PC-9 (cell line): Measurements from ENCODE around the gene RDH11. TPM values are rescaled to one million over a fixed set of nuclear protein-coding genes. Genes with fewer than 3 reads are reported as not detected.

Source experiments
- BruUV-seq: library from RNA; stranded (reverse); fragments of 400-500 nt; replicated peaks from 2 replicates; lab custom pipeline; 2021; lab: Mats Ljungman, UMichigan
- CTCF ChIA-PET: fragments of 300-600 bp; sonication (Branson Sonifier 250); formaldehyde crosslinking; loops from one replicate; lab custom pipeline; 2022; ENCODE audit warnings: antibody characterized with exemption; lab: Charles Lee
- POLR2A ChIA-PET: fragments of 300-600 bp; sonication (Branson Sonifier 250); formaldehyde crosslinking; loops from one replicate; lab custom pipeline; 2022; ENCODE audit warnings: antibody characterized with exemption; ENCODE audit not compliant: unreplicated experiment; lab: Charles Lee
- DNase-seq, 2 experiments: peaks; one replicate each; pipeline versions ENCODE4 v3.0.0 to v3.0.0-alpha.2; 2015 to 2022; ENCODE audit warnings: mixed read lengths in 1 of 2
- H2AFZ ChIP-seq: fragments of 200-600 bp; sonication (generic); 2 replicates; pipeline ENCODE4 v1.8.1; 2017; ENCODE audit warnings: antibody characterized with exemption
- H3F3A ChIP-seq: fragments of 200-600 bp; sonication (generic); 2 replicates; pipeline ENCODE4 v1.8.1; 2017; ENCODE audit warnings: antibody characterized with exemption, mild to moderate bottlenecking, low read depth; ENCODE audit not compliant: insufficient read depth
- H3K27ac ChIP-seq: fragments of 200-600 bp; sonication (generic); 2 replicates; pipeline ENCODE4 v1.6.1; 2016; ENCODE audit warnings: mixed run types
- H3K27me3 ChIP-seq: fragments of 200-600 bp; sonication (generic); 2 replicates; pipeline ENCODE4 v1.6.1; 2016; ENCODE audit warnings: low read depth, mixed run types; ENCODE audit not compliant: insufficient read depth
- H3K36me3 ChIP-seq: fragments of 200-600 bp; sonication (generic); 2 replicates; pipeline ENCODE4 v1.6.1; 2016; ENCODE audit warnings: low read depth, mixed run types
- H3K4me1 ChIP-seq: fragments of 200-600 bp; sonication (generic); replicated peaks from 2 replicates; pipeline ENCODE4 v1.6.1; 2016; ENCODE audit warnings: mixed run types; ENCODE audit not compliant: insufficient read depth
- H3K4me2 ChIP-seq: fragments of 200-600 bp; sonication (generic); 2 replicates; pipeline ENCODE4 v1.6.1; 2017; ENCODE audit warnings: mixed run types
- H3K4me3 ChIP-seq: fragments of 200-600 bp; sonication (generic); 2 replicates; pipeline ENCODE4 v1.6.1; 2016; ENCODE audit warnings: mixed run types
- H3K79me2 ChIP-seq: fragments of 200-600 bp; sonication (generic); 2 replicates; pipeline ENCODE4 v1.6.1; 2017; ENCODE audit warnings: low read depth, mixed run types
- H3K9me2 ChIP-seq: fragments of 200-600 bp; sonication (generic); 2 replicates; pipeline ENCODE4 v1.8.1; 2017; ENCODE audit warnings: mild to moderate bottlenecking; ENCODE audit not compliant: insufficient read depth
- H3K9me3 ChIP-seq: fragments of 200-600 bp; sonication (generic); 2 replicates; pipeline ENCODE4 v1.8.1; 2016; ENCODE audit warnings: low read depth; ENCODE audit not compliant: insufficient read depth
- H4K20me1 ChIP-seq: fragments of 200-600 bp; sonication (generic); 2 replicates; pipeline ENCODE4 v1.8.1; 2017; ENCODE audit not compliant: insufficient read depth
- EZH2 ChIP-seq: fragments of 200-600 bp; sonication (generic); IDR thresholded peaks from 2 replicates; pipeline ENCODE4 v1.8.0; 2017; ENCODE audit warnings: antibody characterized with exemption, low read depth
- intact Hi-C: fragments of 100-400 bp; cut with micrococcal nuclease; formaldehyde crosslinking; loops from one replicate; pipeline ENCODE4 v1.10.0; 2022; ENCODE audit not compliant: unreplicated experiment
- total RNA-seq: library from RNA; stranded (reverse); gene quantifications from 2 replicates; pipeline ENCODE4 v1.2.3, GENCODE V29; 2021
- TF ChIP-seq, protein P1 (sequence below): fragments of 200-600 bp; sonication (generic); conservative IDR thresholded peaks from 2 replicates; pipeline ENCODE4 v1.6.1; 2017; ENCODE audit warnings: mixed run types, antibody characterized with exemption, mild to moderate bottlenecking, moderate library complexity

The RDH11 gene
- total RNA-seq, 1 experiment from 2014 or later: 97.0 TPM

DNA sequence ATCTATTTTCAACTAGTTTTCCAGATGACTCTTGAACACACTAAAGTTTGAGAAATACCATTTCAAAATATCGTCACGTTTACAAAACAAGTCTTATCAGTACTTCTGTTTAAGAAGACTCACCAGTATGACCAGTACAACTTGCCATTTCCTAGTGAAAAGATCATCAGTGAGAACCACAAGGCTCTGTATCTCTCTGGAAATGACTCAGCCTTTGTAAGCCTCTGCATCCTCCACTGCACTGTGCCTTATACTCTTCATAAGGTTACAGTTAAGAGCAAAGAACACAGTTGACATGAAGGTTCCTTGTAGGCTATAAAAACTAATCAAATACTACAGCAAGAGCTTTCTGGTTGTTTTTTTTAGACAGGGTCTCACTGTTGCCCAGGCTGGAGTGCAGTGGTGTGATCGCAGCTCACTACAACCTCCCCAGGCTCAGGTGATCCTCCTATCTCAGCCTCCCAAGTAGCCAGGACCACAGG lies 15.4 kb downstream of the RDH11 start:
- peaks cover 56% of the 10 kb centered on the region for H3K36me3 ChIP-seq
- H3K79me2 ChIP-seq: peaks cover 20% of the 10 kb centered on the region; the same call in 1 of the 2 replicates
- peak in 1 of 2 experiments; percentile 88 for DNase-seq
- BruUV-seq: no TSS peak
- H2AFZ ChIP-seq: no peak overlapping the region
- H3F3A ChIP-seq: peaks cover 61% of the 10 kb centered on the region
- no peaks in the 10 kb centered on the region for H3K27me3 ChIP-seq
- H3K27ac ChIP-seq: peak overlapping the region; percentile 57
- H3K9me3 ChIP-seq: no peaks in the 10 kb centered on the region
- no peak overlapping the region for H3K4me3 ChIP-seq
- no peak for TF ChIP-seq EZH2
- TF ChIP-seq, protein P1, sequence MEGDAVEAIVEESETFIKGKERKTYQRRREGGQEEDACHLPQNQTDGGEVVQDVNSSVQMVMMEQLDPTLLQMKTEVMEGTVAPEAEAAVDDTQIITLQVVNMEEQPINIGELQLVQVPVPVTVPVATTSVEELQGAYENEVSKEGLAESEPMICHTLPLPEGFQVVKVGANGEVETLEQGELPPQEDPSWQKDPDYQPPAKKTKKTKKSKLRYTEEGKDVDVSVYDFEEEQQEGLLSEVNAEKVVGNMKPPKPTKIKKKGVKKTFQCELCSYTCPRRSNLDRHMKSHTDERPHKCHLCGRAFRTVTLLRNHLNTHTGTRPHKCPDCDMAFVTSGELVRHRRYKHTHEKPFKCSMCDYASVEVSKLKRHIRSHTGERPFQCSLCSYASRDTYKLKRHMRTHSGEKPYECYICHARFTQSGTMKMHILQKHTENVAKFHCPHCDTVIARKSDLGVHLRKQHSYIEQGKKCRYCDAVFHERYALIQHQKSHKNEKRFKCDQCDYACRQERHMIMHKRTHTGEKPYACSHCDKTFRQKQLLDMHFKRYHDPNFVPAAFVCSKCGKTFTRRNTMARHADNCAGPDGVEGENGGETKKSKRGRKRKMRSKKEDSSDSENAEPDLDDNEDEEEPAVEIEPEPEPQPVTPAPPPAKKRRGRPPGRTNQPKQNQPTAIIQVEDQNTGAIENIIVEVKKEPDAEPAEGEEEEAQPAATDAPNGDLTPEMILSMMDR: no peak
- intact Hi-C loops: no loop called here
- no peaks in the 10 kb centered on the region for H3K9me2 ChIP-seq
- peak overlapping the region; percentile 34 for H3K4me2 ChIP-seq
- CTCF ChIA-PET: no interaction called here
- H4K20me1 ChIP-seq: peaks cover 4% of the 10 kb centered on the region
- POLR2A ChIA-PET: no interaction called here
- peaks cover 33% of the 10 kb centered on the region for H3K4me1 ChIP-seq

DNA sequence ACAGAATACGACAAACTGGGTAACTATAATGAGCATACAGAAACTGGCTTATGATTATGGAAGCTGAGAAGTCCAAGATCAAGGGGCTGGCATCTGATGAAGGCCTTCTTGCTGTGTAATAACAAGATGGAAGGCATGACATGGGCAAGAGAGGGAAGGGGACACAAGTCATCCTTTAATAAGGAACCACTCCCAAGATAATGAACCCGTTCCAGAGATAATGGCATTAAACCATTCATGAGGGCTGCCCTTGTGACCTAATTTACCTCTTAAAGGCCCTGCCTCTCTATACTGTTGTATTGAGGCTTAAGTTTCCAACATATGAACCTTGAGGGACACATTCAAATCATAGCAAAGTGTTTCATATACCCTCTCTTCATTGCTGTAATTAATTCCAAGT lies 16.6 kb downstream of the RDH11 start:
- no peak overlapping the region for H3K4me3 ChIP-seq
- no TSS peak for BruUV-seq
- no peaks in the 10 kb centered on the region for H3K9me3 ChIP-seq
- H3K27ac ChIP-seq: no peak overlapping the region
- peaks cover 24% of the 10 kb centered on the region for H3K79me2 ChIP-seq
- no peaks in the 10 kb centered on the region for H3K9me2 ChIP-seq
- no peak overlapping the region for H3K4me2 ChIP-seq
- ChIA-PET CTCF (interaction anchor here (0.6 to 0.7 kb wide), 2 partner anchors 75 to 1319 kb away, joined by 3 to 5 read pairs; no protein-coding TSS in a partner anchor), POLR2A (no interaction called here)
- H3K36me3 ChIP-seq: peaks cover 49% of the 10 kb centered on the region
- peaks cover 62% of the 10 kb centered on the region for H3F3A ChIP-seq
- TF ChIP-seq EZH2: no peak
- TF ChIP-seq, protein P1: no peak
- no peak for DNase-seq
- H4K20me1 ChIP-seq: peaks cover 4% of the 10 kb centered on the region
- peaks cover 33% of the 10 kb centered on the region for H3K4me1 ChIP-seq
- no peaks in the 10 kb centered on the region for H3K27me3 ChIP-seq
- H2AFZ ChIP-seq: no peak overlapping the region
- intact Hi-C loops: no loop called here

- H3K36me3 ChIP-seq: peaks cover 27% of the 10 kb centered on the region
- POLR2A ChIA-PET: interaction anchor here (0.7 kb wide), 1 partner anchor 75 kb away, joined by 3 read pairs; the partner anchor contains the start of gene PIGH
- no peaks in the 10 kb centered on the region for H3K9me3 ChIP-seq
- no peak for DNase-seq
- TF ChIP-seq, protein P1: no peak; the same call in 1 of the 2 replicates
- no peak for TF ChIP-seq EZH2
- no peaks in the 10 kb centered on the region for H3K27me3 ChIP-seq
- peak overlapping the region; percentile 87 for H3K4me3 ChIP-seq
- H3F3A ChIP-seq: peaks cover 41% of the 10 kb centered on the region
- TSS peak; percentile 73 for BruUV-seq
- peaks cover 35% of the 10 kb centered on the region for H4K20me1 ChIP-seq
- H3K9me2 ChIP-seq: no peaks in the 10 kb centered on the region
- peak overlapping the region; percentile 98 for H3K4me2 ChIP-seq
- intact Hi-C loops: no loop called here
- CTCF ChIA-PET: interaction anchor here (0.6 kb wide), 1 partner anchor 56 kb away, joined by 3 read pairs; no protein-coding TSS in a partner anchor
- H3K4me1 ChIP-seq: peaks cover 26% of the 10 kb centered on the region
- H3K79me2 ChIP-seq: peaks cover 51% of the 10 kb centered on the region
- peak overlapping the region; percentile 94 for H2AFZ ChIP-seq
- peak overlapping the region; percentile 79 for H3K27ac ChIP-seq
Observed at GRCh38 chr14:67675219-67675582, 20.4 kb downstream of the RDH11 start.
